H1 (cell line): ENCODE measurements around the gene FBXO2. TPM values are rescaled to one million over a fixed set of nuclear protein-coding genes. Genes with fewer than 3 reads are reported as not detected.

Source experiments
- CBX8 ChIP-seq: fragments of 300-800, 300-1000 bp; sonication (generic); IDR thresholded peaks from 2 replicates; pipeline ENCODE4 v1.7.1; 2016; ENCODE audit warnings: low read depth, low read length, borderline replicate concordance
- EZH2 ChIP-seq: fragments of 200-600 bp; sonication (generic); IDR thresholded peaks from 2 replicates; pipeline ENCODE4 v1.7.1; 2012; ENCODE audit warnings: low read depth, mild to moderate bottlenecking, moderate library complexity, low read length, inconsistent platforms; ENCODE audit not compliant: severe bottlenecking
- RAD21 ChIP-seq, 2 experiments: IDR thresholded peaks in 1 of 2; conservative IDR thresholded peaks in 1 of 2; 2 replicates each; pipeline ENCODE4 v1.6.1; 2011; ENCODE audit warnings: low read depth in 2 of 2, low read length in 2 of 2, improper control_type of control experiment in 1 of 2, inconsistent platforms in 1 of 2, mild to moderate bottlenecking in 1 of 2, moderate library complexity in 1 of 2
- polyA plus RNA-seq, 7 experiments: library from polyadenylated mRNA; depleted of rRNA in 3 of 7; stranded (reverse) in 5 of 7; unstranded in 2 of 7; fragments of >200 nt in 5 of 7; fragments of 200-250 nt in 2 of 7; gene quantifications; 1 replicate in 5 of 7; 2 replicates in 1 of 7; 4 replicates in 1 of 7; pipeline versions ENCODE4 v1.2.1 to v1.2.3, GENCODE V29; 2011 to 2013; ENCODE audit warnings: missing spikeins in 2 of 7, mixed read lengths in 2 of 7
- total RNA-seq: library from RNA; stranded (reverse); fragmentation: NEBNext Ultra II Directional; extraction: Animal tissue kit (Norgen Biotek cat#: 25700); gene quantifications from 2 replicates; pipeline ENCODE4 v1.2.1, GENCODE V29; 2021
- TF ChIP-seq, protein P1 (sequence below): IDR thresholded peaks from 2 replicates; pipeline ENCODE4 v1.6.1; 2012; ENCODE audit warnings: low read length, inconsistent platforms

Gene FBXO2
- total and polyA plus RNA-seq, 2 of the 8 experiments (the other 6 are each of a cell fraction or from before 2014, with no cell fraction given), result 51.3 to 57.9 TPM

DNA sequence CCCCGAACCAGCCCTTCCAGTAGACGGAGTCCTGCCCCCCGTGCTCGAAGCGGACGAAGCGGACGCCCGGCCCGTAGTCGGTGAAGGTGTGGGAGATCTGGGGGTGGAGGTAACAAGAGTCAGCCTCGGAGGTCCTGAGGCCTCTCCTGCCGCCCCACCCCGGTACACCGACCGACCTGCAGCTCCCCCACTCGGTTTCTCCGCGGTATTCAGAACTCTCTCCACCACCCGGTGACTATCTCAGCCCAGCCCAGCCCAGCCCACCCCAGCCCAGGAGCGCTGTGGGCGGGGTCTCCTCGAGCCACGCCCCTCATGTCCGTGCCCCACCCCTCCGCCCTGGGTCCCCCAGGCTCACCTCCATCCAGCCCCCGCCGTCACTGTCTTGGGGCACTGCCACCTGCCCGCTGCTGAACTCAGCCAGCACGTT lies 5.5 kb downstream of the FBXO2 start (continued):
- TF ChIP-seq EZH2 (no peak), CBX8 (no peak), RAD21 (IDR thresholded peaks at IDR 0.05 in 1 of 2, conservative IDR thresholded peaks at IDR 0.05 in 1 of 2; ENCODE audit: low read depth in 2 of 2, low read length in 2 of 2) (no peak; a peak in 1 of 4 replicates)
- TF ChIP-seq, protein P1, sequence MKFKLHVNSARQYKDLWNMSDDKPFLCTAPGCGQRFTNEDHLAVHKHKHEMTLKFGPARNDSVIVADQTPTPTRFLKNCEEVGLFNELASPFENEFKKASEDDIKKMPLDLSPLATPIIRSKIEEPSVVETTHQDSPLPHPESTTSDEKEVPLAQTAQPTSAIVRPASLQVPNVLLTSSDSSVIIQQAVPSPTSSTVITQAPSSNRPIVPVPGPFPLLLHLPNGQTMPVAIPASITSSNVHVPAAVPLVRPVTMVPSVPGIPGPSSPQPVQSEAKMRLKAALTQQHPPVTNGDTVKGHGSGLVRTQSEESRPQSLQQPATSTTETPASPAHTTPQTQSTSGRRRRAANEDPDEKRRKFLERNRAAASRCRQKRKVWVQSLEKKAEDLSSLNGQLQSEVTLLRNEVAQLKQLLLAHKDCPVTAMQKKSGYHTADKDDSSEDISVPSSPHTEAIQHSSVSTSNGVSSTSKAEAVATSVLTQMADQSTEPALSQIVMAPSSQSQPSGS, result no peak
- TF ChIP-seq, all 59 proteins: peak for 0
